Measurements from ENCODE around the gene ACSL6. TPM values are rescaled to one million over a fixed set of nuclear protein-coding genes. Genes with fewer than 3 reads are reported as not detected.

The ACSL6 gene
- total RNA-seq, 6 donors from 2014 or later = 0.61 to 1.2 (median 0.74) TPM; not detected in 1

GRCh38 chr5:132025403-132025971 is 14.0 kb upstream of the ACSL6 start:
- no peak overlapping the region for H3K27ac ChIP-seq
- no peaks in the 10 kb centered on the region for H3K36me3 ChIP-seq
- H3K27me3 ChIP-seq = no peaks in the 10 kb centered on the region
- no peak for TF ChIP-seq POLR2AphosphoS5 (IDR thresholded peaks at IDR 0.05)
- no peak for TF ChIP-seq POLR2A (IDR thresholded peaks at IDR 0.05)
- TF ChIP-seq CTCF (IDR thresholded peaks at IDR 0.05) = no peak
- TF ChIP-seq EP300 (IDR thresholded peaks at IDR 0.05) = no peak
- no peak overlapping the region for H3K4me3 ChIP-seq
- ATAC-seq (ENCODE audit: low FRiP score in 2 of 2) = no peak
- no peaks in the 10 kb centered on the region for H3K9me3 ChIP-seq
- no peak for DNase-seq
- H3K4me1 ChIP-seq = no peaks in the 10 kb centered on the region
- 84 to 93% methylated on average over 7 of the region's 7 CpGs for WGBS, 2 donors

- Histone ChIP-seq H3K4me3 (no peak overlapping the region), H3K27me3 (no peaks in the 10 kb centered on the region), H3K4me1 (no peaks in the 10 kb centered on the region), H3K9me3 (no peaks in the 10 kb centered on the region), H3K27ac (no peak overlapping the region), H3K36me3 (no peaks in the 10 kb centered on the region)
- no peak for ATAC-seq (ENCODE audit: low FRiP score in 2 of 2)
- WGBS, 2 donors = 57 to 66% methylated on average over 8 of the region's 8 CpGs
- no peak for DNase-seq
- no peak for TF ChIP-seq POLR2AphosphoS5 (IDR thresholded peaks at IDR 0.05)
- TF ChIP-seq CTCF (IDR thresholded peaks at IDR 0.05) = no peak
- no peak for TF ChIP-seq POLR2A (IDR thresholded peaks at IDR 0.05)
- no peak for TF ChIP-seq EP300 (IDR thresholded peaks at IDR 0.05)
Observed at GRCh38 chr5:132024789-132025402, 13.4 kb upstream of the ACSL6 start.

- ATAC-seq (ENCODE audit: low FRiP score in 2 of 2) (no peak), DNase-seq (no peak)
- no peaks in the 10 kb centered on the region for H3K27me3 ChIP-seq
- WGBS, 2 donors = 89 to 95% methylated on average over 4 of the region's 4 CpGs
- no peaks in the 10 kb centered on the region for H3K36me3 ChIP-seq
- TF ChIP-seq EP300 (IDR thresholded peaks at IDR 0.05) = no peak
- no peak for TF ChIP-seq POLR2AphosphoS5 (IDR thresholded peaks at IDR 0.05)
- no peak for TF ChIP-seq POLR2A (IDR thresholded peaks at IDR 0.05)
- no peak for TF ChIP-seq CTCF (IDR thresholded peaks at IDR 0.05)
- H3K9me3 ChIP-seq = no peaks in the 10 kb centered on the region
- H3K4me3 ChIP-seq = no peak overlapping the region
- no peaks in the 10 kb centered on the region for H3K4me1 ChIP-seq
- H3K27ac ChIP-seq = no peak overlapping the region
Observed at GRCh38 chr5:132024117-132024435, 12.6 kb upstream of the ACSL6 start.

GRCh38 chr5:132023258-132024116 is 12.0 kb upstream of the ACSL6 start:
- ATAC-seq (ENCODE audit: low FRiP score in 2 of 2) = no peak
- WGBS, 2 donors = 81 to 92% methylated on average over 5 of the region's 5 CpGs

More at GRCh38 chr5:132023258-132024116, 12.0 kb upstream of the ACSL6 start:
- H3K27me3 ChIP-seq = no peaks in the 10 kb centered on the region
- H3K36me3 ChIP-seq = no peaks in the 10 kb centered on the region
- DNase-seq = no peak
- H3K27ac ChIP-seq = no peak overlapping the region
- TF ChIP-seq POLR2A (IDR thresholded peaks at IDR 0.05) = no peak
- no peak for TF ChIP-seq CTCF (IDR thresholded peaks at IDR 0.05)
- no peak for TF ChIP-seq EP300 (IDR thresholded peaks at IDR 0.05)
- TF ChIP-seq POLR2AphosphoS5 (IDR thresholded peaks at IDR 0.05) = no peak
- H3K4me1 ChIP-seq = no peaks in the 10 kb centered on the region
- no peaks in the 10 kb centered on the region for H3K9me3 ChIP-seq
- H3K4me3 ChIP-seq = no peak overlapping the region
